ENCODE measurements around the gene LRFN5.
"Not testable (repeated sequence)": the region's sequence is repeated elsewhere in the genome, so short reads cannot be mapped to it uniquely, and the experiment has no call there.

- not testable (repeated sequence) for TF ChIP-seq HDGF (IDR thresholded peaks at IDR 0.05); POLR2A (IDR thresholded peaks at IDR 0.05; ENCODE audit: low read depth, low read length); POLR2AphosphoS5 (IDR thresholded peaks at IDR 0.05; ENCODE audit: low read length); HDAC2 (IDR thresholded peaks at IDR 0.05); CTCF (IDR thresholded peaks at IDR 0.05 in 2 of 3, conservative IDR thresholded peaks at IDR 0.05 in 1 of 3; ENCODE audit: control insufficient read depth in 2 of 3, extremely low read depth in 1 of 3, insufficient read depth in 1 of 3, low read depth in 3 of 3, low read length in 3 of 3)
Observed at GRCh38 chr14:41674511-41674971, 67.9 kb downstream of the LRFN5 start.

Measured in GM12878 (cell line).